ENCODE results near the gene MYL5.

Gene MYL5

DNA sequence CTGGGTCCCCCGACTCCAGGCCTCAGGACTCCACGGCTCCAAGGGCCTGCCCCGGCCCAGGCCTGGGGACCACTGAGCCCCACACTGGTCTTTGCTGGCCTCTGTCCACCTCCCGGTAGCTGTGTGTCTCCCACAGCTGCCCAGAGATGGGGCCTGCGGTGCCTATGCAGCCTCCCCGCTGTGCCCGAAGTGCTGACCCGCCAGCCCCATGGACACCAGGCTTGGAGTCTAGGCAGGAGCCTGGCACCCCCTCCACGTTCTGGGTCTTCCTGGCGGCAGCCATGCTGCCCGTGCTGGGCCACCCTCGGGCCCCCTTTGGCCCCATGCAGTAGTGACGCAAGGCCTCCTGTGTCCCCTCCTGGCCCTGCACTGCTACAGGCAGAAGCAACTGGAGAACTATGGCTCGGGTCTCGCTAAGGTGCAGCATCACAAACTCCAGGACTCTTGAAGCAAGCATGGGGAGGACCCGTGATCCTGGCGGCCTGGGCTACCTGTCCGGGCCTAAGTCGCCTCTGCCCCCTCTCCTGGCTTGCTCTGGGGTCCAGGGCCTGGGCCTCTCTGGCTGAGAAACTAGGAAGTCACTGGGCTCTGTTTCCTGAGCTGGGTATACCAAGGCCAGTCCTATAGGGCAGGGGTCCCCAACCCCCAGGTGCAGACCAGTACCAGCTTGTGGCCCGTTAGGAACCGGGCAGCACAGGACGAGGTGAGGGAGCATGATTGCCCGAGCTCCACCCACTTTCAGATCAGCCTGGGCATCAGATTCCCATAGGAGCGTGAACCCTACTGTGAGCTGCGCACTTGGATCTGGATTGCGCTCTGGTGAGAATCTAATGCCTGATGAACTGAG, 917 bp downstream of the MYL5 start:
- DNase-seq: no peak

DNA sequence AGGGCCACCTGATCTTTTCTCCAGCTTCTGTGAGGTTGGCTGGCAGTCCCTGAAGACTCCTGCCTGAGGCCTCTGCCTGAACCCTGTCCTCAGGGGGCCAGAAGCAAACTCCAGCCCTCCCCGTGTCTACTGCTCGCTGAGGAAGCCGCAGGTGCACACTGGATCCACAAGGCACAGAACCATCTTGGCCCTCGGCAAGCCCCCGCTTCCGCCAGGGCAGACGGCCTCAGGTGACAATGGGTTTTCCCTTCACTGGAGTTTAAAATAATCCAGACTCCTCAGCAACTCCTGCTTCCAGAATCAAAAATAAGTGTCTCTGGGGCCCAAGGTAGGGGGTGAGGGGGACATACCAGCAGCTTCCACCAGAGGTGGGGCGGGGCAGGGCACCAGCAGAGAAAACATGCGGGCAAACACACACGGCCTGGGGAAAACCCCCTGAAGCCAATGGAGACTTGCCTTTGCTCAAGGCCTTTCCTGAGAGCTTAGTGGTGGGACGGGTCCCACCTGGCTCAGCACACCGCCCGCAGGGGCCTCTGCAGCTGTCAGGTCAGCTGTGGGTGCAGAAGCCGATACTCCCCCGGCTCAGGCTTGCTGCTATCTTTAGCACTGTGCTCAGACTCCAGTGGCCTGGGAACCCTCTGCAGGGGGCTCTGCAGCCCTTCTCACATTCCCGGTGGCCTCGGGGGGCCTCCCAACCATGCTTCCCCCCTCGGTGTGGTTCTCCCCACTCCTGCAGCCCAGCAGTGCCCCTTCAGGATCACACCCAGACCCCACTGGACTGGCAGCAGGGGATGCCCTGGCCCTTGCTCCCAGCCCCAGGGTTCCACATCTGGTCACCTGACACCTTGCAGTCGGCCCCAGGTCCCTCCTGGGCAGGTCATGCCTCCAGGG, 1.9 kb downstream of the MYL5 start:
- no peak for DNase-seq

DNA sequence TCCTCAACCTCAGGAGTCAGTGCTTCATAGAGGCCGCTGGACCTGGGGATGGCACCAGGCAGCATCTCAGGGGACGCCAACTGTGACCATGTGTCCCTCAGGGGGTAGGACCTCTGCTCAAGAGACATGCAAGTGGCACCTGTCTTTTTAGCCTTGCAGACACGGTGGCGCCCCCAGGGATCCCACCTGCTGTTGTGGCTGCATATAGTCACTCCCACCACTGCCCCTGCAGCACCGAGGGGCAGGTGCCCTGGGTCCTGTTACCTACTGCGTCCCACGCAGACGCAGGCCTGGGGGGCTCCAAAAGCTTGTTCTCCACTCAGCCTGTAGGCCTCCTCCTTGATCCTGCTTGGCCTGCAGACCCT, 2.5 kb downstream of the MYL5 start:
- DNase-seq: no peak

DNA sequence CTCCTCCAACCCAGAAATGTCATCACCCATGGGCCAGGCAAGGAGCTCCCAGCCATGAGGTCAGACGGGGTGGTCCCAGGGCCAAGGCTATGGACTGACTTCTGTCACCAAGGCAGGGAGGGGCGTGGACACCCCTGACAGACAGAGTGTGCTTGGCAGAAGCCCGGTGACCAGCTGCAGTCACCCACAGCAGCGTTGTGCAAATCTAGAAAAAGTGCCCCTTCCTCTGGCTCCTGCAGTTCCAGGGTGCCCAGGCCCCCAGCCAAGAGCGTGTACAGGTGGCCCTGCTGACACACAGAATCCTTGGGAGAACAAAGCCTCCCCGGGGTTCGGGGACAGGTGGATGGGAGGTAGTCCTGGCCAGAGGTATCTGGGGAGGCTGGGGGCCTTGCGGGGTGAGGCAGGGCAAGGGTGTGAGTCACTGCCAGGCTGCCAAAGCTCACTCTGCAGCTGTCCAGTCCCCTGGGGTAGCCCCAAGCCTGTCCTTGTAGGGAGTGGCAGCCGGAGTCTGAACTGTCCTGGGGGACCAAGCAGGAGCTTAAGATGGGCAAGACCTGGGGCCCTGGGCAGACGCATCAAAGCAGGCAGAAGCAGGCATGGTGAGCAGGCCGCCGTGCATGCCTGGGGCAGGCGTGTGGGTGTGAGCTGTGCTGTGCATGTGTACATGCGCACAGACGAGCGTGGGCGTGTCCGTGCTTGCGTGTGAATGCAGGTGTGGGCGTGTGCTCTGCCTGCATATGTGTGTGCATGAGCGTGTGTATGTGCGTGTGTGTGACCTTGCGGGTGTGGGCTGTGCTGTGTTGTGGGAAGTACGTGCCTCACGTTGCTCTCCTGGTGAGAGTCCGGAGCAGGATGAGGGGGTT, 3.3 kb downstream of the MYL5 start:
- no peak for DNase-seq

DNA sequence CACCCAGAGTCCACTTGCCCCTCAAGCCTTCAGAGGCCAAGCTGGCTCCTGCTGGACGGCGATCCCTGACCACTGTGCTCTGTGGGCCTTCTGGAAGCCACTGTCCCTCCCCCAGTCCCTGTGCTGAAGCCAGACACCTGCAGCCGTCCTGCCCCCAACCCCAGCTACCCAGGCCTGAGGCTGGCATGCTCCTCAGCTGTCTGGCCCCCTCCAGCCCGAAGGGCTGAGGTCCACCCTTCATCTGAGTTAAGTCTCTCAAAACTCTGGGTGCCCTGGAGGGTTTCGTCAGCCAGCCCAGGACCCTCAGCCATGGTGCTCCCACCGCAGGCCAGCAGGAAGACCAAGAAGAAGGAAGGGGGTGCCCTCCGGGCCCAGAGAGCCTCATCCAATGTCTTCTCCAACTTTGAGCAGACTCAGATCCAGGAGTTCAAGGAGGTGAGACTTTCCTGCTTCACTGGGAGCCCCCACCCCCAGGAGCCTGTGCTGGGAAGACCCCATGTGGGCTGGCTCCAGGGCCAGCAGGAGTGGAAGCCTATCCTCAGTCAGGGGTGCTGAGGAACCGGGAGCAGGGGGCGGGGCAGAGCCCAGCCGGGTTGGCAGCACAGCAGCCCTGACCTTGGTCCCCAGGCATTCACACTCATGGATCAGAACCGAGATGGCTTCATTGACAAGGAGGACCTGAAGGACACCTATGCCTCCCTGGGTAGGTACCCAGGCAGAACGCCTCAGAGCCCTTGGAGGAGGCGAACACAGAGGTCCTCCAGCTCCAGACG, 4.2 kb downstream of the MYL5 start:
- DNase-seq: no peak

DNA sequence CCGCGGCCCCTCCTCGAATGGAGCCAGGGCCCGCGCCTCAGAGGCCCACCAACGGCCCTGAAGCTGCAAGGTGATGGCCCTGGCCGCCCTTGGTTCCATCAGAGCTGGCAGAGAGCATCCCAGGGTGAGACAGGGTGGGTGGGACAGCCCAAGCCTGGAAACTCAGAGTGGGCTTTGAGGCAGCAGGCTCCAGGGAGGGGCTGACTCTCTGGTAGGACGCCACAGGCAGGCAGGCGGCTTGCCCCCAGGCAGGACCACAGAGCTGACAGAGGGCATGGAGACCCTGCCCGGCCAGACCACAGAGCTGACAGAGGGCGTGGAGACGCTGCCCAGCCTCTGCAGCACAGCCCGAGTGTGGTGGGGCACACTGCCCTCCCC, 4.8 kb downstream of the MYL5 start:
- DNase-seq: no peak

DNA sequence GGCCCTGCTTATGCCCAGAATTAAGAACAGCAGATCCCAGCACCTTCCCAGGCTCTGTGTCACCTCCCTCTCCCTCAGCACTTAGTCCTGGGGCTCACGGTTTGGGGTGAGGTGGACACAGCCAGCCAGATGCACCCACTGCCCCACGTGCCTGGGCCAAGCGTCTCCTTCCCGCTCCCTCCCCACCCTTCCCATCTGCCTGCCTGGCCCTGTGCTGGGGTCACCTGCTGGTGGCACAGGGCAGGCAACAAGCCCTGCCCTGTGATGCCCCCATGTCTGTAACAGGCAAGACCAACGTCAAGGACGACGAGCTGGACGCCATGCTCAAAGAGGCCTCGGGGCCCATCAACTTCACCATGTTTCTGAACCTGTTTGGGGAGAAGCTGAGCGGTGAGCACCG, 5.3 kb downstream of the MYL5 start:
- DNase-seq: no peak

DNA sequence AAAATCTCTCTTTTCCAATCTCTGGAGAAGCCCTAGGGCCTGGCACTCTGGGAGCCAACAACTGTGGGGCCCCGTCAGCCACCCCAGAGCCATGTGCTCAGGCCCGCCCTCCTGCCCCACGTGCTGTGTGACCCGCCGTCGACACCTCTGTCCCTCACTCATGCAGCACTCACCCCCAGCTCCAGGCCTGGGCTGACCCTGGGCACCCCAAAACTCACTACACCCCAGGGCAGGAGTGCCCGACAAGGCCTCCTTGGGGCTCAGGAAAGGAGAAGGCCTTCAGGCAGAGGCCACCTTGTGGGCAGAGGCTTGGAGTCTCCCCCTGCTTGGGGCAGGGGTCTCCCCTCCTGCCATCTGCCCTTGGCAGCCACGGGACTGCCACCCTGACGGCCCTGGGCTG, 5.7 kb downstream of the MYL5 start:
- no peak for DNase-seq

DNA sequence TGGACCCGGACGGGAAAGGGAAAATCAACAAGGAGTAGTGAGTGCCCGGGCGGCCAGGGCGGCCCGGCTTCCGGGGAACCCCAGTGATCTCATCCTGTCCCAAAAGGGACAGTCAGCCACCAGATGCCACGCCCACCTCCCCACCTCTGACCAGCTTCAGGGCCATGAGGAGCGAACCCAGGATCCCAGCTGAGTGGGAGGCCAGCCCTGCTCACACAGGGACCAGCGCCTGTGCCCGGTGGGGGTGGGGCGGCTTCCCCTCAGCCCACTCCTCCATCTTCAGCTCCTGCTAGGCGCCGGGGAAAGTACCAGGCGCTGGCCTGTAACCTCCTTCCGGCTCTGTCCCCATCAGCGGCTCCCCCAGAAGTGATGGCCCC, 6.2 kb downstream of the MYL5 start:
- DNase-seq: no peak

DNA sequence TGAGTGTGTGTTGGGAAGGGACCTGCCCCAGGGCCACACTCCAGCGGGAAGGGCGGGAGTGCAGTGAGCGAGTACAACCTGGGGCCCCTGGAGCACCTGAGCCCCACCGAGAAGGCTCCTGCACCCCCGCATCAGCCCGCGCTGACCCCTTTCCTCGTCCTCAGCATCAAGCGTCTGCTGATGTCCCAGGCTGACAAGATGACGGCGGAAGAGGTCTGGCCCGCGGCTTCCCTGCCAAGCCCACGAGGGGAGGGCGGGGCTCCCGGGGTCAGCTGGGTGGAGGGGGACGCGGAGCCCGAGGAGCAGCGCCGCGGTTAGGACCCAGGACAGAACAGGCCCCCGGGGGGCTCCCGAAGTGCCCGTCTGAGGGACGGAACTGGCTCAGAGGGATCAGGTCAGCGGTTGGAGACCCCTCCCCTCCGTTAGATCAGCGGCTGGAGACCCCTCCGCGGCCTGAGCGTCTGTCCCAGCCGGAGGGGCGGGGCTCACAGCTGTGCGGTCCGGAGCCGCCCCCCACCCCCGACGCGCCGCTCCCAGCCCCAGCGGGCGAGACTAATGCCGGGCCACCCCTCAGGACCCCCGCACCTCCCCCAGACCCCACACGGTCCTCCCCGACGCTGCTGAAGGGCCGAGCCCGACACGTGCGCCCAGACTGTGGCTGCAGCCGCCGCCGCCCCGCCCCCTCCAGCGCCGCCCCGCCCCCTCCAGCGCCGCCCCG, 6.7 kb downstream of the MYL5 start:
- DNase-seq: no peak

DNA sequence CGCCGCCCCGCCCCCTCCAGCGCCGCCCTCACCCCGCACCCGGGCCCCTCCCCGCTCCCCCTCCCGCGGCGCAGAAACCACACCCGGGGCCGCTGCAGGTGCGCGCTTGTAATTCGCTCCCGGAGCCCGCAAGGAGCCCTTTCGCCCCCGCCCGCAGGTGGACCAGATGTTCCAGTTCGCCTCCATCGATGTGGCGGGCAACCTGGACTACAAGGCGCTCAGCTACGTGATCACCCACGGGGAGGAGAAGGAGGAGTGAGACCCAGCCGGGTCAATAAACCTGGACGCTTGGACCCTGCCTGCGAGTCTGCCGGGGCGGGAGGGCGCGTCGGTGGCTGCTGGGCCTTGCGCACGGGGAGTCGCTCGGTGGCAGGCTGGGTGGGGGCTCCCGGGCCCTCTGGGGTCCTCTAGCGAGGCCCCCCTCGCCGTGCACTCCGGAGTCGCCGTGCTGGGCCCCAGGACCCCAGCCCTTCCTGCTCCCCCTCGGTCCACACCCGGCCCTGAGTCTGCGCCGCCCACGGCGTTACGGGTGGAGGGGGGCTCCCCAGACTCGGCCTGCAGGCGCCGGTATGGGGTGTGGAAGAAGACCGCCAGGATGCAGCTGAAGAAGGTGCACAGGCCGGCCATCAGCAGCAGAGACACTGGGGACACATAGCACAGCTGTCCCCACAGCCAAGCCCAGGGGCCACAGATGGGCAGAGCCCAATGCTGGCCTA, 7.6 kb downstream of the MYL5 start:
- DNase-seq: no peak

DNA sequence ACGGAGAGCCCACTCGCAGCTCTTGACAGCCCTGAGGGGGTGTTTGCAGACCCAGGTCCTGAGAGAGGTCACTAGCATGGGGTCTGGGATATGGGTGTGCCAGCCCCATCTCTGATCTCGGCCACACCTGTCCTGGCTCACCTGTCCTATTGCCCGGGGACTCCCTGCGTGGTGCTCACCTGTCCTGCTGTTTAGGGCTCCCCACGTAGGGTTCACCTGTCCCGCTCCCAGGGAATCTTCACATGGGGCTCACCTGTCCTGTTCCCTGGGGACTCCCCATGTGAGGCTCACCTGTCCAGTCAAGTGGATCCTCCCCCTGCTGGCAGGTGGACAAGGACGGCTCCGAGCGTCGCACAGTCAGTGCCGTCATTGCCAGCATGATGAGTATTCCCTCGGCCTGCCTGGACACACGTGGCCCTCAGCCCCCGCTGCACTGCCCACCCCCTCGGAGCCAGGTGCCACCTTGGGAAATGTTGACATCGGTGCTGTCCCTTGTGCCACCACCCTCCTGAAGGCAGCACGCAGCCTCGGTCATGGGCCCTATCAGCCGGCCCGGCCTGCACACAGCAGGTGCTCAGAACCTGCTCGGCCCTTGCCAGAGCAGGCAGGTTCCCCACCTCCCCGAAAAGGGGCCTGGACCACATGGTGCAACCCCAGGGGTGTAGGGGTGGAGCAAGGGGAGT, 8.3 kb downstream of the MYL5 start:
- DNase-seq: no peak

DNA sequence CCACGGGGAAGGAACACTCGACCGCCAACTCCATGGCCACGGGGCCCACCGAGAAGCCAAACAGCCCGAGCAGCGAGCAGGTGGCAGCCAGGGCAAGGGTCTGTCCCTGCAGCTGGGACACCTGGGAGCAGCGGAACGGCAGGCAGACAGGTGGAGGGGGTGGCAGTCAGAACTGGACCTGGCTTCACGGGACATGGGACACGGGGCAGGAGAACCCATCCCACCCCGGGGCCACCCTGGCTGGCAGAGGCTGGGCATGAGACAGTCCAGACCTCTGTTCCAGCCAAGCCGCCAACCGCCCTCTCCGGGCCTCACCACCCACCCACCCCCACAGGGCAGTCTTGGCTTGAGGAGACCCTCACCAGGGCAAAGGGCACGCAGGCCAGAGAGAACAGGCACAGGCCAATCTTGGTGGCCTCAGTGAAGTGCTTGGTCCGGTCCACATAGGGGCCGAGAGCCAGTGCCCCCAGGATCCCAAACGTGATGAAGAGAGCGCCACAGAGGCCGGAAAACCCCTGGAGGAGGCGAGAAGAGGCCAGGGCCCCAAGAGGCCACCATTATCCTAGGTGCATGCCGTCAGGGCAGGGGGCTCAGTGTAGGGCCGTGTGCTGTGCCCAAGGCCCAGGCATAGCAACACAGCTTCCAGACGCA, 9.0 kb downstream of the MYL5 start:
- DNase-seq: no peak

DNA sequence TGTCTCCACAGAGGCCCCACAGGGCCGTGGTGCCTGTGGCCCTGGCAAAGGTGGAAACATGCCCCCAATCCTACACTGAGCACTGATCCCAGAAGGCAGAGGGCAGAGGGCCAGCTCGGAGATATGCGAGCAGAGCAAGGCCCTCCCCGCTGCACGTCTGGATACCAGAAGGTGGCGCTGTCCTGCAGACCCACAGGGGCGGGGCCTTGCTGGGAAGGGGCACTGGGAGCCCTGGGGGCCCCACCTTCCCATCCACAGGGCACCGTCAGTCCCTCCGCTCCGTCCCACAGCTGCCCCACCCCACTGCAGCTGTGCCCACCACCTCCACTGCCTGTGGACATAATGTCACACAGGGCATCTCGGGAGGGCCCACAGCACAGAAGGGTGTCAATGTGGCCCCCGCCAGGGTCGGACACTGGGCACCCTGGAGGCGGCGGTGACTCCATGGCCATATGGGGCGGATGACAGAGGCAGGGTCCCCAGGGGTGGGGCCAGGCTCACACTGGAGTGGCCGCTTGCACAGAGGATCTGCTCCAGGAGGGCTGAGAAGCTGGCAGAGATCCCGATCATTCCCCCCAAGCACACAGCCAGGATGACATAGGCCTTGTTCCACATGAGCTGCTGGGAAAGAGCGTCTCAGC, 9.8 kb downstream of the MYL5 start:
- DNase-seq: no peak

DNA sequence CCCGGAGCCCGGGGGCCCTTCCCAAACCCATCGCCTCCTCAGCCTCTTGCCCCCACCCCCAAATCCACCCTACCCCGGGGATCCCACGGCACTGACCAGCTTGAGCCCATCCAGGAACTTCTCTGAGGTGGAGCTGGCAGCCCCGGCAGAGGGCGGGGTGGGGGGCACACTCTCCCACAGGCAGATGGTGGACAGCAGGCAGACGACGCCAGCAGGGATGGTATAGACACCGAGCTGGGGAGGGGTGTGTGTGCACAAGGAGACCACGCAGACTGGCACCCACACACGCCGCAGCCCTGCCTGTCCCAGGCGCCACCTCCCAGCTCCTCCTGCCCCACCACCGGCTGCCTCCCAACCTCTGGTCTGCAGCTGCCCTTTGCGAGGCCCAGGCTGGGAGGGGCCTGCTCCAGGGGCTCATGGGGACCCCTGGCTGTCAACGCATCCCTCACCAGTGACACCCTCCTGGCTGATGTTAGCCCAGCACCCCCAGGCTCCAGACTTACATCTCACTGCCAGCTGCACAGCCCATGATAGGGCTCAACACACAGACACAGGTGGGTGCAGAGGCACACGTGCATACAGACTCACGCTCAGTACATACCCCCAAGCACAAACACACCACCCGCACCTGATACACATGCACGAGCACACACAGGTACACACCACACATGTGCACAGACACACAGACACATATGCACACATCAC, 10.4 kb downstream of the MYL5 start:
- no peak for DNase-seq

DNA sequence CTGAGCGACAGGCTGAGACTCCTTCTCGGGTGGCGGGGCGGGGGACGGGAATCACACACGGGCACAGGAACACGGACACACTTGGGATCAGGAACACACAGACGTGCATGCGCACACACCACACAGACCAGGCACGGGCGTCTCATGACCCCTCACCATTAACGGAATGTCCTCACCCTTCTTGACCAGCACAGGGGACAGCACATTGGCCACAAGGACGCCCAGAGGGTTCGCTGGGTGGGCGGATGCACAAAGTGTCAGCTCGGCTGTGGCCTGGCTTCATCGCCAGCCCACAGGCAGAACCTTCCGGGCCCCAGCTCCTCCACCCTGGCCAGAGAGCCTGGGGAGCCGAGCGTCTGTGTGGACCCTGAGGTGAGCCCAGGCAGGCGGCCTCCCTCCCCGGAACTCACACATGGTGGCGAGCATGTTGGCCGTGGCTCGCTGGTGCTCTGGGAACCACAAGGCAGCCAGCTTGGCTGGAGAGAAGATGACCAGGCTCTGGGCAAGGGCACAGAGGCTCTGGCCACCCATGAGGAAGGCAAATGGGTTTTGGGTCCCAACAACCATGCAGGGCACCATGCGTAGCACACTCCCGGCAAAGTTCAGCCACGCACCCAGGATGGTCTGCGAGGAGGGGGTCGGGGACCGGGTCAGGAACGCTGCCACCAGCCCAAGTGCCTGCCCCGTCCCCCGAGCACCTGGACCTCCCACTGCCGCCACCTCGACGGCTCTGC, 11.5 kb downstream of the MYL5 start:
- no peak for DNase-seq

DNA sequence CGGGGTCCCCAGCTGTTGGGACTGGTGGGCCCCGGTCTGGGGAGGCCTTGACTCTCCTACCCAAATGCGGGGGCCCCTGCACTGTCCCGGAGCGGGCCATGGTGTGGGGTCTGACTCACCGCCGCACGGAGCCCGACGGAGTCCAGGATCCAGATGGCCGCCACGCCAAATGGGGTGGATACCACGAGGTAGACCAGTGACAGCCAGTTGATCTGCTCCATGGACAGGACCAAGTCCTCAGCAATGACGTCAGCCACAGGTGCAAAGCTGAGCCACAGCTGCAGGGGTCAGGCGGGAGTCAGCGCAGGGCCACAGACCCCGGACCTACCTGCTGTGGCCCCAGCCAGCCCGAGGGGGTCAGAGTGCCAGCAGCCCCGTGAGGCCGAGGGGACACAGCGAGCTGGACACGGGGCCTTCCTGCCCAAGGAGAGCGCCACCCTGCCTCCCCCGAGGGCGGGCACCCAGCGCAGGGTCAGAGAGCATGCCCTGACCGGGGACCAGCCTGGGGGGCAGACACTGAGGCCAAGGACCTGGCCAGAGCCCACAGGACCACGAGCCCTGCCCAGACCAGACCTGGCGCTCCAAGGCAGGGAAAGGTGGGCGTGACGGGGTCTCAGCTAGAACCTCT, 12.2 kb downstream of the MYL5 start:
- DNase-seq: no peak

Data from DMS79 (cell line).